Upper lobe of left lung (tissue), 6 donors: ENCODE data around the gene CSPG4. TPM values are rescaled to one million over a fixed set of nuclear protein-coding genes. Genes with fewer than 3 reads are reported as not detected.

Experiments used
- ATAC-seq, 2 donors: fragments of 200-7000 bp; cut with Tn5 transposase; one replicate each; pipeline ENCODE4 v1.9.1; 2022; ENCODE audit warnings: mild to moderate bottlenecking in 2 of 2, moderate library complexity in 2 of 2; ENCODE audit not compliant: low FRiP score in 2 of 2
- DNase-seq, 2 donors: peaks; one replicate each; pipeline ENCODE4 v3.0.0-alpha.2; 2019 to 2020
- H3K27ac ChIP-seq, 4 donors: fragments of 200-600 bp; sonication (generic); one replicate each; pipeline ENCODE4 v1.5.1; 2016 to 2019
- H3K27me3 ChIP-seq, 4 donors: fragments of 200-600 bp; sonication (generic); one replicate each; pipeline ENCODE4 v1.5.1; 2017 to 2019
- H3K36me3 ChIP-seq, 4 donors: fragments of 200-600 bp; sonication (generic); one replicate each; pipeline ENCODE4 v1.5.1; 2016 to 2019
- H3K4me1 ChIP-seq, 4 donors: fragments of 200-600 bp; sonication (generic); one replicate each; pipeline ENCODE4 v1.5.1; 2018 to 2019
- H3K4me3 ChIP-seq, 4 donors: fragments of 200-600 bp; sonication (generic); one replicate each; pipeline ENCODE4 v1.5.1; 2017 to 2019; ENCODE audit warnings: mild to moderate bottlenecking in 2 of 4, moderate library complexity in 1 of 4
- H3K9me3 ChIP-seq, 4 donors: fragments of 200-600 bp; sonication (generic); one replicate each; pipeline ENCODE4 v1.5.1; 2018 to 2019
- CTCF ChIP-seq, 6 experiments: fragments of 450-650 bp in 4 of 6; fragments of 200-600 bp in 2 of 6; sonication (generic) in 2 of 6; IDR thresholded peaks; one replicate each; pipeline ENCODE4 v1.5.1; 2016 to 2019; ENCODE audit warnings: antibody characterized with exemption in 6 of 6
- EP300 ChIP-seq, 4 donors: sonication (generic); formaldehyde crosslinking; IDR thresholded peaks; one replicate each; pipeline ENCODE4 v1.5.1; 2017; ENCODE audit warnings: antibody characterized with exemption in 4 of 4, control low read depth in 2 of 4
- POLR2A ChIP-seq, 4 donors: fragments of 450-650 bp; IDR thresholded peaks; one replicate each; pipeline ENCODE4 v1.5.1; 2016 to 2017; ENCODE audit warnings: antibody characterized with exemption in 4 of 4, mild to moderate bottlenecking in 2 of 4
- POLR2AphosphoS5 ChIP-seq, 2 donors: sonication (generic); formaldehyde crosslinking; IDR thresholded peaks; one replicate each; pipeline ENCODE4 v1.5.1; 2017; ENCODE audit warnings: antibody characterized with exemption in 2 of 2
- WGBS, 2 donors: methylation state at CpG; one replicate each; pipeline ENCODE4 v1.1.5; 2017 to 2018; 5-methylcytosine and 5-hydroxymethylcytosine counted together
- total RNA-seq, 6 donors: library from RNA; depleted of rRNA in 4 of 6; stranded (reverse); fragments of >200 nt in 4 of 6; gene quantifications; one replicate each; pipeline versions ENCODE4 v1.1.0 to v1.2.1, GENCODE V29; 2016 to 2021
- donor health status: DM: no; HTN: no; CAD: no; lungs with moderate emphysema.
- donor health status: DM: no; HTN: yes; CAD: no; lungs with severe emphysema.

The CSPG4 gene
- total RNA-seq, 6 donors from 2014 or later = 8.5 to 38.3 (median 17.7) TPM

GRCh38 chr15:75640483-75641178, 72.0 kb downstream of the CSPG4 start:
- peak; percentile 41 to 47 for ATAC-seq
- H3K9me3 ChIP-seq = no peaks in the 10 kb centered on the region
- peaks cover 30 to 42% (median 37%) of the 10 kb centered on the region in 4 donors for H3K4me1 ChIP-seq
- TF ChIP-seq POLR2A (IDR thresholded peaks at IDR 0.05) (no peak), CTCF (IDR thresholded peaks at IDR 0.05) (peak in 2 of 6 experiments; percentile 10 to 28), POLR2AphosphoS5 (IDR thresholded peaks at IDR 0.05) (no peak)
- H3K36me3 ChIP-seq = peaks cover 0 to 3% (median 0%) of the 10 kb centered on the region in 4 donors
- H3K4me3 ChIP-seq = peak overlapping the region; percentile 38 to 98 (median 81)
- H3K27me3 ChIP-seq = no peaks in the 10 kb centered on the region
- 9 to 14% methylated on average over 13 to 17 of the region's 17 CpGs for WGBS, 2 donors
- peak overlapping the region; percentile 92 to 96 (median 94) for H3K27ac ChIP-seq
- DNase-seq = peak; percentile 55 to 86

- peak; percentile 96 to 97 for DNase-seq
- Histone ChIP-seq H3K4me3 (peak within 1 kb of the TSS; percentile 65 to 98 (median 98)), H3K27me3 (no peaks in the 10 kb centered on the region), H3K4me1 (peaks cover 30 to 42% (median 37%) of the 10 kb centered on the region in 4 donors), H3K36me3 (peaks cover 0 to 3% (median 0%) of the 10 kb centered on the region in 4 donors), H3K9me3 (no peaks in the 10 kb centered on the region), H3K27ac (peak within 1 kb of the TSS; percentile 92 to 96 (median 94))
- peak; percentile 92 to 98 for TF ChIP-seq POLR2AphosphoS5 (IDR thresholded peaks at IDR 0.05)
- peak; percentile 27 to 99 (median 95) for TF ChIP-seq POLR2A (IDR thresholded peaks at IDR 0.05)
- TF ChIP-seq EP300 (IDR thresholded peaks at IDR 0.05) = peak in 1 of 4 donors; percentile 79
- peak in 2 of 6 experiments; percentile 17 to 21 for TF ChIP-seq CTCF (IDR thresholded peaks at IDR 0.05)
- peak; percentile 98 to 99 for ATAC-seq
- WGBS, 2 donors = 0 to 1% methylated on average over 28 to 43 of the region's 83 CpGs
These were observed 72.8 kb downstream of the CSPG4 start, which contains the start of gene IMP3 for GRCh38 chr15:75639709-75640482. Gene IMP3, minus strand, starts transcription at chr15:75640224. Its CDS starts 56 bp downstream, at chr15:75640168.

GRCh38 chr15:75639191-75639708, 73.4 kb downstream of the CSPG4 start:
- Histone ChIP-seq H3K27me3 (no peaks in the 10 kb centered on the region), H3K4me3 (peak overlapping the region; percentile 65 to 98 (median 98)), H3K27ac (peak overlapping the region; percentile 92 to 96 (median 94)), H3K9me3 (no peaks in the 10 kb centered on the region), H3K4me1 (peaks cover 30 to 42% (median 37%) of the 10 kb centered on the region in 4 donors), H3K36me3 (peaks cover 0 to 3% (median 0%) of the 10 kb centered on the region in 4 donors)
- TF ChIP-seq EP300 (IDR thresholded peaks at IDR 0.05) (no peak), CTCF (IDR thresholded peaks at IDR 0.05) (no peak), POLR2A (IDR thresholded peaks at IDR 0.05) (no peak), POLR2AphosphoS5 (IDR thresholded peaks at IDR 0.05) (no peak)
- DNase-seq = no peak
- 0 to 1% methylated on average over 13 to 16 of the region's 16 CpGs for WGBS, 2 donors
- no peak for ATAC-seq

DNA sequence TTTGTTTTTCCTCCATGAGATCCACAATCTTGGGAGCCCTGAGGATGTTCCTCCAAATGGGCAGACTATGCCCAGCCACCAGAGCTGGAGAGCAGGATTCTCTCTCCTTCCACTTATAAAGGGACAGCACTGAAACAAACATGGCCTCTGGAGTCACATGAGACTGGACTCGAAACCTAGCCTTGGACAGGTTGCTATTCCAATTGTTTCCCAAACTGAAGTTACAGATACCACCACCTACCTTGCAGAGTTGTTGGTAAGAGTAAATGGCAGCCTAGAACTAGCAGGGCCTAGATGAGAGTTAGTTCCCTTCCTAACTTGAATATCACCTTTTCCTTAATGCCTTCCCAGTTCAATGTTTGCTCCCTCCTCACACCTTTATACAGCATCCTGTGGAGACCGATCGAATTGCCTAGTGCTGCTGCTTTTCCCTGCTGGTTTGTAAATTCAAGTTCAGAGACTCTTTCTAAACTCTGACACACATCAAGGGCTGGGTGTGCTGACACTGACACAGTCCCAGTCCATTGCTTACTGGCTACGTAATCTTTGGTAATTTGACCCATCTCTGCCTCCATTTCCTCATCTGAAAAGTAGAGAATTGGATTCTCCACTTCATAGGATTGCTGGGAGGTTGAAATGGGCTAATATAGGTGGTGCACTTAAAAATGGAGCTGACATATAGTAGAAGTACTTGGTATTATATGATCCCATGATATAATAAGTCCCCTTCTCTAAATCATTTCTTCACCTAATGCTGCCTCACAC, 75.2 kb downstream of the CSPG4 start:
- 69 to 77% methylated on average over 4 of the region's 4 CpGs for WGBS, 2 donors
- H3K27ac ChIP-seq = peak overlapping the region in 3 of 4 donors; percentile 92 to 94 (median 93)
- TF ChIP-seq POLR2AphosphoS5 (IDR thresholded peaks at IDR 0.05) = no peak
- TF ChIP-seq POLR2A (IDR thresholded peaks at IDR 0.05) = no peak
- no peak for TF ChIP-seq CTCF (IDR thresholded peaks at IDR 0.05)
- no peak for TF ChIP-seq EP300 (IDR thresholded peaks at IDR 0.05)
- ATAC-seq (no peak), DNase-seq (no peak)
- peak overlapping the region in 1 of 4 donors; percentile 97 for H3K4me3 ChIP-seq
- no peaks in the 10 kb centered on the region for H3K9me3 ChIP-seq
- H3K36me3 ChIP-seq = peaks cover 0 to 3% (median 0%) of the 10 kb centered on the region in 4 donors
- no peaks in the 10 kb centered on the region for H3K27me3 ChIP-seq
- peaks cover 30 to 42% (median 37%) of the 10 kb centered on the region in 4 donors for H3K4me1 ChIP-seq
